GM19025 (cell line): Measurements from ENCODE around the gene NECTIN1.

ENCODE experiments used
- ATAC-seq: cut with Tn5 transposase; IDR thresholded peaks from one replicate; pipeline ENCODE4 v1.9.1; 2021; ENCODE audit warnings: mild to moderate bottlenecking, low read depth, moderate library complexity; ENCODE audit not compliant: unreplicated experiment

The NECTIN1 gene

DNA sequence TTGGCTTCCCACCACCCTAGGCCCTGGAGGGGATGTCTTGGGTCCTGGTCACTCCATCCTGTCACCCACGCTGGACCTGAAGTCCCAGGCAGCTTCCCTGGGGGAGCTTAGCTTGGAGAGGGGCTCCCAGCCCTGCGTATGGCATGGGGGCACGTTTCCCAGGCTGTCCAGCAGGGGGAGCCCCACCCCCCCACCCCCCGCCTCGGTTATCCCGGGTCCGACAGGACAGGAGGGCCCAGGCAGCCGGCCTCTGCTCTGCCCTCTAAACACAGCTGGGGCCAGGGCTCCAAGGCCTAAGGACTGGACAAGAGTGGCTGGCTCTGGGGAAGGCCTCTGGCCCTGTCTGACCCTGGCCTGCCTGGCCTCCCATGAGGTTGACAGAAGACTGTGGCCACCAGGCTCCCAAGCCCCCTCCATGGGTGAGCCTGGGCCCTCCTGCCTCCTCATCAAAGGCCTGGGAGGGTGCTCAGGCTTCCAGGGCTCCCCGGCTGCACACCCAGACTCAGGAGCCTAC is 104.8 kb downstream of the NECTIN1 start:
- no peak for ATAC-seq

GRCh38 chr11:119623682-119624081 is 105.3 kb downstream of the NECTIN1 start:
- no peak for ATAC-seq

DNA sequence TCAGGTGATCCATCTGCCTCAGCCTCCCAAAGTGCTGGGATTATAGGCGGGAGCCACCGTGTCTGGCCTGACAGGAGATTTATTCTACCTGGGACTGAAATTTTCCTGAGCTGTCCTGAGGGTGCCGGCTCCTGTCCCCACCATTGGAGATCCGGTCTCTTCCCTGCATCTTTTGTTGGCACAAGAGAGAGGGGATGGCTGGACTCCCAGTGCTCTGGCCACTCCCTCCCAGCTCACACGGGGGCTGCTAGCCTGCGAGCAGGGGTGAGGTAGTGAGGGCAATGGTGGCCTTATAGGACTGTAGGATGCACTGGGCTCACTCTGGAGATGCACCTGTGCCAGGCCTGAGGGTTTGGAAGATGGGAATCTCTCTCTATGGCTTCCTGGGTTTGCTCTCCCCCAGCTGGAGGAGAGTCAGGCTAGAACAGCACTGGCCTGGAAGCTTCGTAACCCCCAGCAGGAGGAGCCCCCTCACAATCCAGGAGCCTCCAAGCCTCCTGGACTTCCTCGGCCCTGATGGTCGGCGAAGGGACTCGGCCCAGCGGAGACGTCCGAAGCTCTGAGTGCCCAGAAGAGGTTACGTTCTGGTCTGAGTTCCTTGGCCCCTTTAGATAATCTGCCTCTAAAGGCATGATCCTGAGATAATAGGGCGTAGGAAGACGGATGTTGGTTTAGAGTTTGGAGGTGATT is 106.4 kb downstream of the NECTIN1 start:
- ATAC-seq = no peak

GRCh38 chr11:119619665-119620064 is 109.3 kb downstream of the NECTIN1 start:
- ATAC-seq = no peak

DNA sequence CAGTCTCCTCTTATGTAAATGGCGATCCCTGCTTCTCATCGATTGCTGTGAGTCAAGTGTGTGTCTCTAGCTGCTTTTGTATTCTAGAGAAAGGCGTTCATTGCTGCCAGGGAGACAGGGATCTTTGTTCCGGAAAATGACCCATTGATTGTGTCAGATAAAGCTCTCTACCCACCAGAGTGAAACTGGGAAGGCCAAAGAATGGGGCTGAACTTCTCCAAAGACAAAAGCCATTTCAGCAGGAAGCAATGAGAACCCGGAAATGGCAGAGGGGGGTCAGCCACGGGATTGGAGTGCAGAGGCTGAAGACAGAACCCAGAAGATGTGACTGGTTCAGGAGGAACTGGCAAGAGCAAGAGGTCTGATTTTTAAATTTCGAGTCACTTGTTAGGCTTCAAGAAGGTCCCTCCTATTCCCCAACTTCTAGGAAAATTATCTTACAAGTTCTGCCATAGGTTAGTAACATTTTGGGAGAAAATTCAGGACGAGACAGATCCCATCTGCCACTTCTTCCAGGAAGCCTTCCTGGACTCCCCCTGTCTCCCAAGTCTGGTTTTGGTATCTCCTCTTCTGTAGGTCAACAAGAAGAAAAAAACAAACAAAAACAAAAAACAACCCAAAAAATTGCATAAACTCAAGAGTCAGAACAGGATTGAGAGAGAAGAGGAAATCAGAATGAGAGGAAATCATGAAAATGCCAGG is 110.6 kb downstream of the NECTIN1 start:
- ATAC-seq = no peak

DNA sequence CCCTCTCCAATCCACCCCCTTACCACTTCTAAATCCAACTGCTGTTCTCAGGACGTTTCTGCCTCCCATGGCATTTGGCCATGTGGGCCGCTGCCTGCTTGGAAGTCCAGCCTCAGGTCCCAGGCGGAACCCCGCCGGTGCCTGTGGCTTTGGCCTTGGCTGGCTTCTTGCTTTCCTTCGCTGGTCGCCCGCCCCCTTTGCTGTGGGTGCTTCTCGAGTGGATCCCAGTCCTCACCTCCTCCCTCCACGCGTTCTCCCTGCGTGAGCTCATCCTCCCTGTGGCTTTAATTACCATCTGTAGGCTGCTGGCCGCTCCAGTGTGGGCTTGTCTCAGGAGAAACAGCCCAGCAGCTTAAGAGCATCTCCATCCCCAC is 111.7 kb downstream of the NECTIN1 start:
- no peak for ATAC-seq

- no peak for ATAC-seq
These were observed 112.2 kb downstream of the NECTIN1 start for GRCh38 chr11:119616586-119617339.

DNA sequence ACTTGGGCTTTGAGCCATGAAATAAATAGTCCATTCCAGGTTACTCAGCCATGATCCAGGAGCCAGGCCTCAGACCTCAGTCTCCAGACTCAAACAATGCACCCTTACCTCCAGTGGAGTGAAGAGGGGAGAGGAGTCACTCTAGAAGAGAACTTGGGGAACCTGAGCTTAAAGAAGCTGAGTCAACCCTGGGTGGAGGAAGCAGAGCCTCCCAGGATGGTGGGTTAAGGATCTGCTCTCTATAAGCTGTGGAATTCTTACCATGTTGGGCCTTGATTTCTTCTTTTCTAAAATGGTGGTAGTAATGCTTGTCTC is 113.2 kb downstream of the NECTIN1 start:
- ATAC-seq = peak; percentile 16

GRCh38 chr11:119615003-119615881 is 113.8 kb downstream of the NECTIN1 start:
- peak; percentile 84 for ATAC-seq

DNA sequence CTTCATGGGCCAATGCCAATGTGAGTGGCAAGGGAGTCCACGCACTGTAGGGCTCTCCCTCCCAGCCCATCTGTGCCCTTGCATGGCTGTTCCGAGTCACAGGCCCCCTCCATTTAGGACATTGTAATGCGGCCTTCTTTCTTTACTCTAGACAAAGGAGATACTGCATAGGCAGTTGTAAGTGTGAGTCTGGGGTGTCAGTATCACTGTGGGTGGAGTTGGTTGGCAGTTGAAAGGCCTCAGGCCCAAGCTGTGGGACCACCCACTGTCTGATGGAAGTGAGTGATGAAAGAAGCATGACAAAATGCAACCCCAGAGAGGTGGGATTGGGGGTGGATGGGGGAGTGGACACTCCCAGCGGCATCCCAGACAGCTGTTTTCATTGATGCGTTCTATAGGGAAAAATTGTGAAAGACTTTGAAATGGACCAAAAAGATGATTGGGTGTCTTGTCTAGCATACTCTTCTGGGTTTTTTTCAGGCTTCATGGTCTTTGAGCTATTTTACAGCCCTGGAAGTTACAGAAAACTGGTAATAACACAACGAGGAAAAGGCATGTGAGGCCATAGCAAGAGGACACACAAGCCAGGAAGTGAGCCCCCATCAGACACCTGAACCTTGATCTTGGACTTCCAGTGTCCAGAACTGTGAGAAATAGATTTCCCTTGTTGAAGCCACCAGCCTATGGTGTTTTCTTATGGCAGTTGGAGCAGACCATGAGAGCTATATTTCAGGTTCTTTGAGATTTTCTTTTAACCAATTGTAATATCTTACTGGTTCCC is 114.6 kb downstream of the NECTIN1 start:
- ATAC-seq = no peak

- no peak for ATAC-seq
These were observed 116.2 kb downstream of the NECTIN1 start for GRCh38 chr11:119612814-119613213.

GRCh38 chr11:119610836-119611426 is 118.1 kb downstream of the NECTIN1 start:
- ATAC-seq = no peak

GRCh38 chr11:119608781-119609180 is 120.2 kb downstream of the NECTIN1 start:
- no peak for ATAC-seq

DNA sequence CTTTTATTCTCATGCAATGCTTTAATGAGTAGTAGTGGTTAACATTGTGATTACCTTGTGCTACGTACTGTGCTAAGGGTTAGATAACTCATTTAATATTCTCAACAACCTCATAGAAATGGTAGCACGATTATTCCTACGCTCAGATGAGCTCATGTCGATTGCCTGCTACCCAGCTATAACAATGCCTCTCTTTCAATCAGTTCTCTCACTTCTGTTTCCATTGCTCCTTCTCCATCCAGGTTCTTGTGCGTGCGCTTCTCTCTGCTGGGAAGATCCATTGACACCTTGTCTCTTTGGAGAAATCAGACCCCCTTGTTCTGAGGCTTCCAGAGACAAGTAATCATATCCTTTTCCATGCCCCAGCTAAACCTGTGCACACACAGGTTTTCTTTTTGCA is 120.8 kb downstream of the NECTIN1 start:
- ATAC-seq = no peak

- no peak for ATAC-seq
These were observed 121.3 kb downstream of the NECTIN1 start for GRCh38 chr11:119607726-119608125.

- ATAC-seq = no peak
These were observed 123.8 kb downstream of the NECTIN1 start for GRCh38 chr11:119605137-119605665.

GRCh38 chr11:119602745-119603373 is 126.1 kb downstream of the NECTIN1 start:
- ATAC-seq = no peak

GRCh38 chr11:119599864-119600541 is 129.0 kb downstream of the NECTIN1 start:
- peak; percentile 63 for ATAC-seq
